DOHH2 (cell line): Measurements from ENCODE around the gene IL27RA.

Source experiments
- EZH2phosphoT487 ChIP-seq: fragments of 200-600 bp; sonication (generic); IDR thresholded peaks from 2 replicates; pipeline ENCODE4 v1.6.1; 2017; ENCODE audit warnings: borderline replicate concordance, mild to moderate bottlenecking, antibody characterized with exemption, low read length, moderate library complexity, mixed read lengths
- TF ChIP-seq, protein P1 (sequence below): fragments of 200-600 bp; sonication (generic); IDR thresholded peaks from one replicate; pipeline ENCODE4 v1.5.1; 2014; ENCODE audit warnings: antibody characterized with exemption, mild to moderate bottlenecking, low read depth, low read length; ENCODE audit not compliant: poor library complexity, severe bottlenecking

DNA sequence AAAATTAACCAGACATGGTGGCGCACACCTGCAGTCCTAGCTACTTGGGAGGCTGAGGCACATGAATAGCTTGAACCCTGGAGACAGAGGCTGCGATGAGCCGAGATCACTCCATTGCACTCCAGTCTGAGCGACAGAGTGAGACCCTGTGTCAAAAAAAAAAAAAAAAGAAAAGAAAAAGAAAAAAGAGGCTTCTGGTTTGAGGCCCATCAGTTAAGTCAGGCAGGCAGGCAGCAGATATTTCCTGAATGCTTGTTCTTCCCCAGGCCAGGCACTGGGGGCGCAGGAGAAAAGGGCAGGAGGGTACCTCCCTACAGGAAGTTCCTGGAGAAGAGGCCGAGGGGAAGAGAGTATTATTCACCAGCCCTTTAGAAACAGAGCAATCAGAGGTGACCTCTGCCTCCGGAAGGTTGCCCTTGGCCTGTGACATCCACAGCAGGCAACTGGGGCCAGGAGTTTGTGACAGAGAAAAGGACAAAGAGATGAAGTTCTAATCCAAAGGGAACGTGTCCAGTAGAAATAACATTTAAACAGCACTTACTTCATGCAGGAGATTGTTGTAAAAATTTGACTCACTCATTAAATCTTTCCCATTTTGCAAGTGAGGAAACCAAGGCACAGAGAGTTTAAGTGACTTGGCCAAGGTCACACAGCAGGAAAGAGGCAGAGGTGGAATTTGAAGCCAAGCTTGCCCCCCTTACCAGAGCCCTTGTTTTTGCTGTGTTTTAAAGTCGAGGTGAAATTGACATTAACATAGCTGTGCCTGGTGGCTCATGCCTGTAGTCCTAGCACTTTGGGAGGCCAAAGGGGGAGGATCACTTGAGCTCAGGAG, 7.9 kb upstream of the IL27RA start:
- TF ChIP-seq, protein P1, sequence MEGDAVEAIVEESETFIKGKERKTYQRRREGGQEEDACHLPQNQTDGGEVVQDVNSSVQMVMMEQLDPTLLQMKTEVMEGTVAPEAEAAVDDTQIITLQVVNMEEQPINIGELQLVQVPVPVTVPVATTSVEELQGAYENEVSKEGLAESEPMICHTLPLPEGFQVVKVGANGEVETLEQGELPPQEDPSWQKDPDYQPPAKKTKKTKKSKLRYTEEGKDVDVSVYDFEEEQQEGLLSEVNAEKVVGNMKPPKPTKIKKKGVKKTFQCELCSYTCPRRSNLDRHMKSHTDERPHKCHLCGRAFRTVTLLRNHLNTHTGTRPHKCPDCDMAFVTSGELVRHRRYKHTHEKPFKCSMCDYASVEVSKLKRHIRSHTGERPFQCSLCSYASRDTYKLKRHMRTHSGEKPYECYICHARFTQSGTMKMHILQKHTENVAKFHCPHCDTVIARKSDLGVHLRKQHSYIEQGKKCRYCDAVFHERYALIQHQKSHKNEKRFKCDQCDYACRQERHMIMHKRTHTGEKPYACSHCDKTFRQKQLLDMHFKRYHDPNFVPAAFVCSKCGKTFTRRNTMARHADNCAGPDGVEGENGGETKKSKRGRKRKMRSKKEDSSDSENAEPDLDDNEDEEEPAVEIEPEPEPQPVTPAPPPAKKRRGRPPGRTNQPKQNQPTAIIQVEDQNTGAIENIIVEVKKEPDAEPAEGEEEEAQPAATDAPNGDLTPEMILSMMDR, result peak; percentile 79
- TF ChIP-seq EZH2phosphoT487, result no peak
